GM12878 (cell line): ENCODE measurements around the gene PCID2. TPM values are rescaled to one million over a fixed set of nuclear protein-coding genes. Genes with fewer than 3 reads are reported as not detected.

Experiments
- ATAC-seq: fragments of 200-7000 bp; cut with Tn5 transposase; 3 replicates; pipeline ENCODE4 v1.9.1; 2020; ENCODE audit warnings: mild to moderate bottlenecking, moderate library complexity
- BruUV-seq: library from RNA; stranded (reverse); fragments of 400-500 nt; replicated peaks from 2 replicates; lab custom pipeline; 2021; lab: Mats Ljungman, UMichigan
- CTCF ChIA-PET: fragments of 300-600 bp; sonication (Branson Sonifier 250); formaldehyde crosslinking; extraction: SDS; loops from one replicate; lab custom pipeline; 2021; ENCODE audit warnings: inconsistent platforms; lab: Yijun Ruan, JAX
- POLR2A ChIA-PET: fragments of 350-600 bp; formaldehyde crosslinking; extraction: SDS; loops from one replicate; lab custom pipeline; 2021; ENCODE audit warnings: inconsistent platforms; lab: Charles Lee
- RAD21 ChIA-PET: fragments of 300-600 bp; sonication (Branson Sonifier 250); formaldehyde crosslinking; loops from one replicate; lab custom pipeline; 2023; ENCODE audit warnings: antibody characterized with exemption; ENCODE audit not compliant: unreplicated experiment; lab: Charles Lee
- SMC1A ChIA-PET: fragments of 300-600 bp; sonication (Branson Sonifier 250); formaldehyde crosslinking; loops from one replicate; lab custom pipeline; 2023; ENCODE audit not compliant: unreplicated experiment, uncharacterized antibody; lab: Charles Lee
- DNase-seq: peaks from one replicate; pipeline ENCODE4 v3.0.0-alpha.2; 2011; ENCODE audit warnings: low read depth, low spot score
- FAIRE-seq: peaks from 3 replicates; lab custom pipeline; 2011; peaks lifted over from hg19 to GRCh38; lab: Jason Lieb, UNC
- H2AFZ ChIP-seq: 2 replicates; pipeline ENCODE4 v1.6.0; 2011; ENCODE audit warnings: low read depth, low read length, control low read depth; ENCODE audit not compliant: control insufficient read depth
- H3K27ac ChIP-seq: 2 replicates; pipeline ENCODE4 v1.5.1; 2011; ENCODE audit warnings: control low read depth; ENCODE audit not compliant: control insufficient read depth, insufficient read depth
- H3K27me3 ChIP-seq, 2 experiments: replicated peaks in 1 of 2; 2 replicates each; pipeline versions ENCODE4 v1.6.0 to v1.6.1; 2011; ENCODE audit warnings: low read length in 1 of 2; ENCODE audit not compliant: control insufficient read depth in 2 of 2, insufficient read depth in 2 of 2
- H3K36me3 ChIP-seq, 2 experiments: 2 replicates each; pipeline ENCODE4 v1.5.1; 2011; ENCODE audit warnings: low read length in 1 of 2; ENCODE audit not compliant: control insufficient read depth in 2 of 2, insufficient read depth in 2 of 2
- H3K4me1 ChIP-seq: 2 replicates; pipeline ENCODE4 v1.6.1; 2011; ENCODE audit warnings: mild to moderate bottlenecking, low read length, moderate library complexity, mixed read lengths; ENCODE audit not compliant: control insufficient read depth, insufficient read depth
- H3K4me2 ChIP-seq: 2 replicates; pipeline ENCODE4 v1.6.0; 2011; ENCODE audit warnings: control low read depth; ENCODE audit not compliant: control insufficient read depth, insufficient read depth
- H3K4me3 ChIP-seq: fragments of 200-600 bp; sonication (generic); 2 replicates; pipeline ENCODE4 v1.5.1; 2016
- H3K79me2 ChIP-seq: 2 replicates; pipeline ENCODE4 v1.6.0; 2011; ENCODE audit warnings: low read length; ENCODE audit not compliant: control insufficient read depth, insufficient read depth
- H3K9ac ChIP-seq: 2 replicates; pipeline ENCODE4 v1.8.0; 2011; ENCODE audit warnings: low read length, control low read depth, mixed read lengths; ENCODE audit not compliant: control insufficient read depth, insufficient read depth
- H3K9me3 ChIP-seq: replicated peaks from 3 replicates; pipeline ENCODE4 v1.5.1; 2011; ENCODE audit warnings: mild to moderate bottlenecking, low read length; ENCODE audit not compliant: control insufficient read depth, insufficient read depth
- H4K20me1 ChIP-seq: 2 replicates; pipeline ENCODE4 v1.6.0; 2011; ENCODE audit not compliant: control insufficient read depth, insufficient read depth
- BCL11A ChIP-seq: IDR thresholded peaks from 2 replicates; pipeline ENCODE4 v1.6.1; 2011; ENCODE audit warnings: low read depth, low read length
- CBFB ChIP-seq: IDR thresholded peaks from 2 replicates; pipeline ENCODE4 v1.6.1; 2016; ENCODE audit warnings: antibody characterized with exemption, low read depth
- CEBPB ChIP-seq, 2 experiments: fragments of 150-350 bp in 1 of 2; IDR thresholded peaks; 2 replicates each; pipeline ENCODE4 v1.6.1; 2012 to 2014; ENCODE audit warnings: low read depth in 2 of 2, low read length in 2 of 2, borderline replicate concordance in 1 of 2, inconsistent platforms in 1 of 2
- KLF5 ChIP-seq: fragments of 450-650 bp; IDR thresholded peaks from 2 replicates; pipeline ENCODE4 v1.6.1; 2014; ENCODE audit warnings: mild to moderate bottlenecking; ENCODE audit not compliant: partially characterized antibody
- POLR2AphosphoS2 ChIP-seq: IDR thresholded peaks from 2 replicates; pipeline ENCODE4 v1.6.1; 2011; ENCODE audit warnings: low read depth, mild to moderate bottlenecking, low read length, improper control_type of control experiment, moderate library complexity
- POLR2AphosphoS5 ChIP-seq: IDR thresholded peaks from 2 replicates; pipeline ENCODE4 v1.6.1; 2011; ENCODE audit warnings: mild to moderate bottlenecking, low read length, inconsistent platforms
- SPI1 ChIP-seq: IDR thresholded peaks from 2 replicates; pipeline ENCODE4 v1.6.1; 2011; ENCODE audit warnings: low read depth, mild to moderate bottlenecking, low read length, moderate library complexity, borderline replicate concordance; ENCODE audit not compliant: insufficient read depth
- TBL1XR1 ChIP-seq: IDR thresholded peaks from 2 replicates; pipeline ENCODE4 v1.6.1; 2012; ENCODE audit warnings: low read depth, low read length, improper control_type of control experiment
- TCF7 ChIP-seq: IDR thresholded peaks from 2 replicates; pipeline ENCODE4 v1.6.1; 2014; ENCODE audit warnings: antibody characterized with exemption, borderline replicate concordance
- USF2 ChIP-seq: IDR thresholded peaks from 2 replicates; pipeline ENCODE4 v1.6.1; 2011; ENCODE audit warnings: low read depth, low read length, improper control_type of control experiment, borderline replicate concordance
- WGBS: methylation state at CpG from one replicate; pipeline ENCODE4 v1.1.6; 2016; ENCODE audit warnings: low lambda C conversion rate; ENCODE audit not compliant: insufficient replicate concordance, insufficient coverage; ENCODE audit errors: missing lambda C conversion rate; 5-methylcytosine and 5-hydroxymethylcytosine counted together
- in situ Hi-C: fragments of 300-500 bp; cut with MboI; formaldehyde crosslinking; loops from 9 replicates; pipeline ENCODE4 v1.14.3; 2018; ENCODE audit warnings: mixed read lengths
- intact Hi-C: fragments of 100-400 bp; cut with micrococcal nuclease; formaldehyde crosslinking; loops from one replicate; pipeline ENCODE4 v1.14.2; 2022; ENCODE audit not compliant: unreplicated experiment
- polyA plus RNA-seq, 11 experiments: library from polyadenylated mRNA; depleted of rRNA in 4 of 11; unstranded in 6 of 11; stranded (reverse) in 5 of 11; fragments of >200 nt; fragmentation: Nextera tagmentation in 4 of 11; fragmentation: Illumina TruSeq in 1 of 11; extraction: Ambion mirVana in 4 of 11; extraction: Trizol in 1 of 11; gene quantifications; 1 replicate in 1 of 11; 2 replicates in 10 of 11; pipeline versions ENCODE4 v1.2.1 to v1.2.3, GENCODE V29; 2011 to 2016; ENCODE audit warnings: inconsistent platforms in 2 of 11, missing spikeins in 2 of 11, low read depth in 1 of 11
- total RNA-seq, 4 experiments: library from RNA; depleted of rRNA in 3 of 4; stranded (reverse); fragments of >200 nt in 3 of 4; fragmentation: Illumina TruSeq in 1 of 4; extraction: Trizol in 1 of 4; gene quantifications; 2 replicates each; pipeline versions ENCODE4 v1.2.1 to v1.2.3, GENCODE V29; 2013 to 2021
- TF ChIP-seq, protein P1 (sequence below): fragments of 450-650 bp; IDR thresholded peaks from 2 replicates; pipeline ENCODE4 v1.6.1; 2017; ENCODE audit warnings: mild to moderate bottlenecking, low read depth, inconsistent platforms; ENCODE audit not compliant: poor library complexity, severe bottlenecking
- TF ChIP-seq, protein P2 (sequence below): fragments of 450-650 bp; IDR thresholded peaks from 2 replicates; pipeline ENCODE4 v1.6.1; 2017; ENCODE audit warnings: mild to moderate bottlenecking

The PCID2 gene
- total and polyA plus RNA-seq, 10 of the 15 experiments (the other 5 are each of a cell fraction or from before 2014, with no cell fraction given) = 37.0 to 98.1 (median 58.3) TPM

DNA sequence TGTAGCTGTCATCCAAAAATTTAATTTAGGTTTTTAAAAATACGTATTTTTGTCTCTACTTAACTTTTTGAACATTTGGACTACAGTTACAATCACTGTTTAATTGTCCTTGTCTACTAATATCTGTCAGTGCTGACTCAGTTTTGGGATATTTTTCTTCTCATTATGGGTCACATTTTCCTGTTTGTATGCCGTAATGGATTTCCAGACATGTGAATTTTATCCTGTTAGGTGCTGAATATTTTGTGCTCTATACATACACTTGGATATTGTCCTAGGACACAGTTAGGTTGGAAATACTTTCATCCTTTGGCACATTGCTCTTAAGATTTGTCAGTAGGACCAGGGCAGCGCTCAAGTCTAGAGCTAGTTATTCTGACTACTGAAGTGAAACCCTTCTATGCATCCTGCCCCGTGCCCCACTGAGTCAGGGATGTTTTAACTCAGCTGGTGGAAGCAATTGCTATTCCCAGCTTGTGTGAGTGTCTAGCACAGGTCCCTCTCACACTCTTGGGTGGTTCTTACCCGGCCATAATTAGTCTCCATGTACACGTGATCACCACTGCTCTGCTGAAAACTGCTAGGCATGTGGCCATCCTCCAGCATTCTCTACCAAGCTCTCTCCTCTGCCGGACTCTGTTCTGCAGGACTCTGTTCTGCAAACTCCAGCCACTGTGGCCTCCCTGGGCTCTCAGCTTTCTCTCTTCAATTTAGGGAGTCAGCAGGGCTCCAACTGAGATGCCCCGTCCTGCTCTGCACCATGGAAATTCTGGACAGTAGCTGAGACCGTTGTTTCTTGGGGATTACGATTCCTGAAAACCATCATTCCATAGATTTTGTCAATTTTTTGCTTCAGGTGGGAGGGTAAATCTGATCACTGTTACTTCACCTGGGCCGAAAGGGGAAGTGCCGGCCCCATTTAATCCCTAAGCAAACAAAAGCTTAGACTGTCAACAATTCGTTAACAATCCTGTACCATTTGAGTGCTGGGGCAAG is 38.9 kb downstream of the PCID2 start:
- TF ChIP-seq TBL1XR1 (no peak), CBFB (no peak), CEBPB (IDR thresholded peaks at IDR 0.05; ENCODE audit: borderline replicate concordance in 1 of 2, low read depth in 2 of 2, low read length in 2 of 2) (no peak), KLF5 (no peak), TCF7 (no peak), POLR2AphosphoS2 (no peak), SPI1 (no peak), POLR2AphosphoS5 (no peak), USF2 (no peak), BCL11A (no peak)
- TF ChIP-seq, protein P1, sequence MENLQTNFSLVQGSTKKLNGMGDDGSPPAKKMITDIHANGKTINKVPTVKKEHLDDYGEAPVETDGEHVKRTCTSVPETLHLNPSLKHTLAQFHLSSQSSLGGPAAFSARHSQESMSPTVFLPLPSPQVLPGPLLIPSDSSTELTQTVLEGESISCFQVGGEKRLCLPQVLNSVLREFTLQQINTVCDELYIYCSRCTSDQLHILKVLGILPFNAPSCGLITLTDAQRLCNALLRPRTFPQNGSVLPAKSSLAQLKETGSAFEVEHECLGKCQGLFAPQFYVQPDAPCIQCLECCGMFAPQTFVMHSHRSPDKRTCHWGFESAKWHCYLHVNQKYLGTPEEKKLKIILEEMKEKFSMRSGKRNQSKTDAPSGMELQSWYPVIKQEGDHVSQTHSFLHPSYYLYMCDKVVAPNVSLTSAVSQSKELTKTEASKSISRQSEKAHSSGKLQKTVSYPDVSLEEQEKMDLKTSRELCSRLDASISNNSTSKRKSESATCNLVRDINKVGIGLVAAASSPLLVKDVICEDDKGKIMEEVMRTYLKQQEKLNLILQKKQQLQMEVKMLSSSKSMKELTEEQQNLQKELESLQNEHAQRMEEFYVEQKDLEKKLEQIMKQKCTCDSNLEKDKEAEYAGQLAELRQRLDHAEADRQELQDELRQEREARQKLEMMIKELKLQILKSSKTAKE = no peak
- TF ChIP-seq, protein P2, sequence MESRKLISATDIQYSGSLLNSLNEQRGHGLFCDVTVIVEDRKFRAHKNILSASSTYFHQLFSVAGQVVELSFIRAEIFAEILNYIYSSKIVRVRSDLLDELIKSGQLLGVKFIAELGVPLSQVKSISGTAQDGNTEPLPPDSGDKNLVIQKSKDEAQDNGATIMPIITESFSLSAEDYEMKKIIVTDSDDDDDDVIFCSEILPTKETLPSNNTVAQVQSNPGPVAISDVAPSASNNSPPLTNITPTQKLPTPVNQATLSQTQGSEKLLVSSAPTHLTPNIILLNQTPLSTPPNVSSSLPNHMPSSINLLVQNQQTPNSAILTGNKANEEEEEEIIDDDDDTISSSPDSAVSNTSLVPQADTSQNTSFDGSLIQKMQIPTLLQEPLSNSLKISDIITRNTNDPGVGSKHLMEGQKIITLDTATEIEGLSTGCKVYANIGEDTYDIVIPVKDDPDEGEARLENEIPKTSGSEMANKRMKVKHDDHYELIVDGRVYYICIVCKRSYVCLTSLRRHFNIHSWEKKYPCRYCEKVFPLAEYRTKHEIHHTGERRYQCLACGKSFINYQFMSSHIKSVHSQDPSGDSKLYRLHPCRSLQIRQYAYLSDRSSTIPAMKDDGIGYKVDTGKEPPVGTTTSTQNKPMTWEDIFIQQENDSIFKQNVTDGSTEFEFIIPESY = no peak
- peaks cover 0 to 6% of the 10 kb centered on the region in 2 experiments; a peak in 3 of 4 replicates for H3K36me3 ChIP-seq
- H3K27me3 ChIP-seq = no peaks in the 10 kb centered on the region
- DNase-seq (no peak), FAIRE-seq (no peak), ATAC-seq (no peak)
- no TSS peak for BruUV-seq
- SMC1A ChIA-PET = interaction anchor here (1.0 kb wide), 1 partner anchor 9 kb away, joined by 3 read pairs; no protein-coding TSS in a partner anchor
- in situ Hi-C loops (no loop called here), intact Hi-C loops (no loop called here)
- no peak overlapping the region for H2AFZ ChIP-seq
- CTCF ChIA-PET = no interaction called here
- no peak overlapping the region for H3K27ac ChIP-seq
- no peak overlapping the region for H3K4me2 ChIP-seq
- POLR2A ChIA-PET = no interaction called here
- no peak overlapping the region for H3K9ac ChIP-seq
- H3K9me3 ChIP-seq = no peaks in the 10 kb centered on the region
- H3K79me2 ChIP-seq = no peaks in the 10 kb centered on the region
- H4K20me1 ChIP-seq = no peaks in the 10 kb centered on the region
- H3K4me1 ChIP-seq = no peaks in the 10 kb centered on the region
- 94% methylated on average over 11 of the region's 13 CpGs for WGBS
- no peak overlapping the region for H3K4me3 ChIP-seq
- RAD21 ChIA-PET = no interaction called here
